GM23338 (cell line): ENCODE data around the gene PGM1. TPM values are rescaled to one million over a fixed set of nuclear protein-coding genes. Genes with fewer than 3 reads are reported as not detected.

ENCODE experiments used
- ATAC-seq: fragments of 200-7000 bp; cut with Tn5 transposase; 3 replicates; pipeline ENCODE4 v1.9.1; 2020
- DNase-seq: peaks from one replicate; pipeline ENCODE4 v3.0.0-alpha.2; 2015; ENCODE audit warnings: low spot score
- H2AFZ ChIP-seq: fragments of 200-600 bp; sonication (generic); 2 replicates; pipeline ENCODE4 v1.8.0; 2016; ENCODE audit warnings: antibody characterized with exemption, mild to moderate bottlenecking, moderate library complexity
- H3F3A ChIP-seq: fragments of 200-600 bp; sonication (generic); replicated peaks from 2 replicates; pipeline ENCODE4 v1.8.0; 2017; ENCODE audit warnings: antibody characterized with exemption, mixed run types, low read depth
- H3K27ac ChIP-seq: fragments of 200-600 bp; sonication (generic); 2 replicates; pipeline ENCODE4 v1.6.1; 2016; ENCODE audit warnings: low read depth
- H3K27me3 ChIP-seq: fragments of 200-600 bp; sonication (generic); 2 replicates; pipeline ENCODE4 v1.8.0; 2016; ENCODE audit warnings: mild to moderate bottlenecking, mixed run types, moderate library complexity; ENCODE audit not compliant: insufficient read depth
- H3K36me3 ChIP-seq: fragments of 200-600 bp; sonication (generic); 2 replicates; pipeline ENCODE4 v1.8.0; 2016; ENCODE audit warnings: mild to moderate bottlenecking; ENCODE audit not compliant: insufficient read depth
- H3K4me1 ChIP-seq: fragments of 200-600 bp; sonication (generic); 2 replicates; pipeline ENCODE4 v1.8.0; 2016; ENCODE audit warnings: mild to moderate bottlenecking, moderate library complexity; ENCODE audit not compliant: insufficient read depth
- H3K4me2 ChIP-seq: fragments of 200-600 bp; sonication (generic); 2 replicates; pipeline ENCODE4 v1.7.1; 2017; ENCODE audit warnings: mixed run types
- H3K4me3 ChIP-seq: fragments of 200-600 bp; sonication (generic); 2 replicates; pipeline ENCODE4 v1.6.1; 2016; ENCODE audit warnings: mixed run types
- H3K79me2 ChIP-seq: fragments of 200-600 bp; sonication (generic); replicated peaks from 2 replicates; pipeline ENCODE4 v1.8.0; 2017; ENCODE audit warnings: mild to moderate bottlenecking; ENCODE audit not compliant: insufficient read depth
- H3K9me2 ChIP-seq: fragments of 200-600 bp; sonication (generic); 2 replicates; pipeline ENCODE4 v1.8.0; 2017; ENCODE audit not compliant: insufficient read depth
- H4K20me1 ChIP-seq: fragments of 200-600 bp; sonication (generic); replicated peaks from 2 replicates; pipeline ENCODE4 v1.8.0; 2017; ENCODE audit warnings: mild to moderate bottlenecking; ENCODE audit not compliant: insufficient read depth
- H3K27ac Mint-ChIP-seq: 2 replicates; pipeline ENCODE4 v1.8.0; 2020; ENCODE audit warnings: inconsistent platforms, mild to moderate bottlenecking, moderate library complexity, mixed read lengths
- H3K27me3 Mint-ChIP-seq: 3 replicates; pipeline ENCODE4 v1.8.0; 2022; ENCODE audit warnings: low read depth, mild to moderate bottlenecking, moderate library complexity, mixed read lengths, inconsistent platforms; ENCODE audit not compliant: insufficient read depth, poor library complexity
- H3K36me3 Mint-ChIP-seq: 3 replicates; pipeline ENCODE4 v1.8.0; 2021; ENCODE audit warnings: low read depth, mild to moderate bottlenecking, inconsistent platforms, moderate library complexity, mixed read lengths
- H3K4me1 Mint-ChIP-seq: 3 replicates; pipeline ENCODE4 v1.8.0; 2020; ENCODE audit warnings: mild to moderate bottlenecking, inconsistent platforms, mixed read lengths
- H3K4me3 Mint-ChIP-seq: 3 replicates; pipeline ENCODE4 v1.8.0; 2021; ENCODE audit warnings: moderate library complexity, mild to moderate bottlenecking, inconsistent platforms, mixed read lengths
- H3K9me3 Mint-ChIP-seq: 3 replicates; pipeline ENCODE4 v1.8.0; 2020; ENCODE audit warnings: moderate library complexity, mild to moderate bottlenecking, inconsistent platforms, mixed read lengths
- CREB1 ChIP-seq: fragments of 250-450 bp; sonication (Bioruptor Pico); IDR thresholded peaks from 2 replicates; pipeline ENCODE4 v1.5.0; 2020; ENCODE audit warnings: low read depth, mild to moderate bottlenecking, moderate library complexity
- CTCF ChIP-seq, 2 experiments: fragments of 200-600 bp in 1 of 2; sonication (generic) in 1 of 2; conservative IDR thresholded peaks; 2 replicates each; pipeline versions ENCODE4 v1.5.1 to v1.6.1; 2016 to 2017; ENCODE audit warnings: antibody characterized with exemption in 2 of 2, low read depth in 2 of 2, mild to moderate bottlenecking in 2 of 2, moderate library complexity in 1 of 2
- JUNB ChIP-seq: IDR thresholded peaks from one replicate; pipeline ENCODE4 v1.6.1; 2016; ENCODE audit warnings: antibody characterized with exemption; ENCODE audit not compliant: unreplicated experiment
- NANOG ChIP-seq: IDR thresholded peaks from 2 replicates; pipeline ENCODE4 v1.6.1; 2016; ENCODE audit warnings: antibody characterized with exemption, borderline replicate concordance
- POLR2AphosphoS5 ChIP-seq: IDR thresholded peaks from 2 replicates; pipeline ENCODE4 v1.6.1; 2016; ENCODE audit warnings: antibody characterized with exemption, low read depth
- REST ChIP-seq: IDR thresholded peaks from one replicate; pipeline ENCODE4 v1.6.1; 2018; ENCODE audit warnings: antibody characterized with exemption; ENCODE audit not compliant: unreplicated experiment
- STAT1 ChIP-seq: IDR thresholded peaks from one replicate; pipeline ENCODE4 v1.6.1; 2016; ENCODE audit warnings: antibody characterized with exemption; ENCODE audit not compliant: unreplicated experiment
- ZNF114 ChIP-seq: fragments of 250-450 bp; sonication (Bioruptor Pico); IDR thresholded peaks from 2 replicates; pipeline ENCODE4 v1.5.0; 2020; ENCODE audit warnings: mild to moderate bottlenecking, moderate library complexity
- ZNF331 ChIP-seq: fragments of 250-450 bp; sonication (Bioruptor Pico); IDR thresholded peaks from 2 replicates; pipeline ENCODE4 v1.5.0; 2020; ENCODE audit warnings: low read depth, mild to moderate bottlenecking, moderate library complexity
- polyA plus RNA-seq: library from polyadenylated mRNA; unstranded; fragments of >200 nt; fragmentation: Nextera tagmentation; extraction: Ambion mirVana; gene quantifications from 2 replicates; pipeline ENCODE4 v1.2.1, GENCODE V29; 2016
- total RNA-seq: library from RNA; depleted of rRNA; stranded (reverse); fragments of >200 nt; shearing (Covaris generic); gene quantifications from 2 replicates; pipeline ENCODE4 v1.2.3, GENCODE V29; 2014
- TF ChIP-seq, protein P1 (sequence below): IDR thresholded peaks from 2 replicates; pipeline ENCODE4 v1.6.1; 2016; ENCODE audit warnings: antibody characterized with exemption
- TF ChIP-seq, protein P2 (sequence below): fragments of 250-450 bp; sonication (Bioruptor Pico); IDR thresholded peaks from 2 replicates; pipeline ENCODE4 v1.5.0; 2020; ENCODE audit warnings: mild to moderate bottlenecking, moderate library complexity

Gene PGM1
- total and polyA plus RNA-seq, 2 experiments from 2014 or later: 20.9 to 71.9 TPM

GRCh38 chr1:63620671-63621070 lies 27.5 kb downstream of the PGM1 start:
- no peak overlapping the region for H3K4me2 ChIP-seq
- ATAC-seq (no peak), DNase-seq (no peak)
- peaks cover 4% of the 10 kb centered on the region; the same call in 1 of the 2 replicates for H3K9me2 ChIP-seq
- peaks cover 20% of the 10 kb centered on the region for H3K4me1 ChIP-seq
- no peaks in the 10 kb centered on the region for H3F3A ChIP-seq
- Mint-ChIP-seq H3K36me3 (no peaks in the 10 kb centered on the region), H3K4me1 (peaks cover 32% of the 10 kb centered on the region), H3K9me3 (no peaks in the 10 kb centered on the region), H3K27ac (no peak overlapping the region), H3K27me3 (peaks cover 3% of the 10 kb centered on the region), H3K4me3 (no peak overlapping the region)
- no peak overlapping the region for H3K4me3 ChIP-seq
- TF ChIP-seq, protein P1, sequence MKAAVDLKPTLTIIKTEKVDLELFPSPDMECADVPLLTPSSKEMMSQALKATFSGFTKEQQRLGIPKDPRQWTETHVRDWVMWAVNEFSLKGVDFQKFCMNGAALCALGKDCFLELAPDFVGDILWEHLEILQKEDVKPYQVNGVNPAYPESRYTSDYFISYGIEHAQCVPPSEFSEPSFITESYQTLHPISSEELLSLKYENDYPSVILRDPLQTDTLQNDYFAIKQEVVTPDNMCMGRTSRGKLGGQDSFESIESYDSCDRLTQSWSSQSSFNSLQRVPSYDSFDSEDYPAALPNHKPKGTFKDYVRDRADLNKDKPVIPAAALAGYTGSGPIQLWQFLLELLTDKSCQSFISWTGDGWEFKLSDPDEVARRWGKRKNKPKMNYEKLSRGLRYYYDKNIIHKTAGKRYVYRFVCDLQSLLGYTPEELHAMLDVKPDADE: no peak
- TF ChIP-seq ZNF331 (no peak), CREB1 (CRISPR knock-in tag) (no peak), ZNF114 (no peak), POLR2AphosphoS5 (no peak), JUNB (no peak), NANOG (no peak), REST (no peak), STAT1 (no peak), CTCF (conservative IDR thresholded peaks at IDR 0.05; ENCODE audit: low read depth in 2 of 2) (no peak)
- TF ChIP-seq, protein P2, sequence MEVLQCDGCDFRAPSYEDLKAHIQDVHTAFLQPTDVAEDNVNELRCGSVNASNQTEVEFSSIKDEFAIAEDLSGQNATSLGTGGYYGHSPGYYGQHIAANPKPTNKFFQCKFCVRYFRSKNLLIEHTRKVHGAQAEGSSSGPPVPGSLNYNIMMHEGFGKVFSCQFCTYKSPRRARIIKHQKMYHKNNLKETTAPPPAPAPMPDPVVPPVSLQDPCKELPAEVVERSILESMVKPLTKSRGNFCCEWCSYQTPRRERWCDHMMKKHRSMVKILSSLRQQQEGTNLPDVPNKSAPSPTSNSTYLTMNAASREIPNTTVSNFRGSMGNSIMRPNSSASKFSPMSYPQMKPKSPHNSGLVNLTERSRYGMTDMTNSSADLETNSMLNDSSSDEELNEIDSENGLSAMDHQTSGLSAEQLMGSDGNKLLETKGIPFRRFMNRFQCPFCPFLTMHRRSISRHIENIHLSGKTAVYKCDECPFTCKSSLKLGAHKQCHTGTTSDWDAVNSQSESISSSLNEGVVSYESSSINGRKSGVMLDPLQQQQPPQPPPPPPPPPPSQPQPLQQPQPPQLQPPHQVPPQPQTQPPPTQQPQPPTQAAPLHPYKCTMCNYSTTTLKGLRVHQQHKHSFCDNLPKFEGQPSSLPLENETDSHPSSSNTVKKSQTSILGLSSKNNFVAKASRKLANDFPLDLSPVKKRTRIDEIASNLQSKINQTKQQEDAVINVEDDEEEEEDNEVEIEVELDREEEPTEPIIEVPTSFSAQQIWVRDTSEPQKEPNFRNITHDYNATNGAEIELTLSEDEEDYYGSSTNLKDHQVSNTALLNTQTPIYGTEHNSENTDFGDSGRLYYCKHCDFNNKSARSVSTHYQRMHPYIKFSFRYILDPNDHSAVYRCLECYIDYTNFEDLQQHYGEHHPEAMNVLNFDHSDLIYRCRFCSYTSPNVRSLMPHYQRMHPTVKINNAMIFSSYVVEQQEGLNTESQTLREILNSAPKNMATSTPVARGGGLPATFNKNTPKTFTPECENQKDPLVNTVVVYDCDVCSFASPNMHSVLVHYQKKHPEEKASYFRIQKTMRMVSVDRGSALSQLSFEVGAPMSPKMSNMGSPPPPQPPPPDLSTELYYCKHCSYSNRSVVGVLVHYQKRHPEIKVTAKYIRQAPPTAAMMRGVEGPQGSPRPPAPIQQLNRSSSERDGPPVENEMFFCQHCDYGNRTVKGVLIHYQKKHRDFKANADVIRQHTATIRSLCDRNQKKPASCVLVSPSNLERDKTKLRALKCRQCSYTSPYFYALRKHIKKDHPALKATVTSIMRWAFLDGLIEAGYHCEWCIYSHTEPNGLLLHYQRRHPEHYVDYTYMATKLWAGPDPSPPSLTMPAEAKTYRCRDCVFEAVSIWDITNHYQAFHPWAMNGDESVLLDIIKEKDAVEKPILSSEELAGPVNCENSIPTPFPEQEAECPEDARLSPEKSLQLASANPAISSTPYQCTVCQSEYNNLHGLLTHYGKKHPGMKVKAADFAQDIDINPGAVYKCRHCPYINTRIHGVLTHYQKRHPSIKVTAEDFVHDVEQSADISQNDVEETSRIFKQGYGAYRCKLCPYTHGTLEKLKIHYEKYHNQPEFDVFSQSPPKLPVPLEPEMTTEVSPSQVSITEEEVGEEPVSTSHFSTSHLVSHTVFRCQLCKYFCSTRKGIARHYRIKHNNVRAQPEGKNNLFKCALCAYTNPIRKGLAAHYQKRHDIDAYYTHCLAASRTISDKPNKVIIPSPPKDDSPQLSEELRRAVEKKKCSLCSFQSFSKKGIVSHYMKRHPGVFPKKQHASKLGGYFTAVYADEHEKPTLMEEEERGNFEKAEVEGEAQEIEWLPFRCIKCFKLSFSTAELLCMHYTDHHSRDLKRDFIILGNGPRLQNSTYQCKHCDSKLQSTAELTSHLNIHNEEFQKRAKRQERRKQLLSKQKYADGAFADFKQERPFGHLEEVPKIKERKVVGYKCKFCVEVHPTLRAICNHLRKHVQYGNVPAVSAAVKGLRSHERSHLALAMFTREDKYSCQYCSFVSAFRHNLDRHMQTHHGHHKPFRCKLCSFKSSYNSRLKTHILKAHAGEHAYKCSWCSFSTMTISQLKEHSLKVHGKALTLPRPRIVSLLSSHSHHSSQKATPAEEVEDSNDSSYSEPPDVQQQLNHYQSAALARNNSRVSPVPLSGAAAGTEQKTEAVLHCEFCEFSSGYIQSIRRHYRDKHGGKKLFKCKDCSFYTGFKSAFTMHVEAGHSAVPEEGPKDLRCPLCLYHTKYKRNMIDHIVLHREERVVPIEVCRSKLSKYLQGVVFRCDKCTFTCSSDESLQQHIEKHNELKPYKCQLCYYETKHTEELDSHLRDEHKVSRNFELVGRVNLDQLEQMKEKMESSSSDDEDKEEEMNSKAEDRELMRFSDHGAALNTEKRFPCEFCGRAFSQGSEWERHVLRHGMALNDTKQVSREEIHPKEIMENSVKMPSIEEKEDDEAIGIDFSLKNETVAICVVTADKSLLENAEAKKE: no peak
- H3K79me2 ChIP-seq: no peaks in the 10 kb centered on the region
- H2AFZ ChIP-seq: no peak overlapping the region
- no peaks in the 10 kb centered on the region for H3K36me3 ChIP-seq
- no peaks in the 10 kb centered on the region for H3K27me3 ChIP-seq
- 0 out of 2 replicates have a peak, but pooled peaks cover 3% of the 10 kb centered on the region for H4K20me1 ChIP-seq
- H3K27ac ChIP-seq: no peak overlapping the region
